Stimulated activated memory B cell treated with anti-CD40 and anti-IgM and Interleukin-4, amounts not matched to agents 10 μg/mL and 1 μg/mL and 100 μg/mL, for 72 hours (primary cell): ENCODE measurements around the gene MFN2.
A peak's percentile ranks its signal among the peaks of the same experiment; 100 is the strongest.

Experiments used
- ATAC-seq: fragments of 150-1000 bp; cut with Tn5 transposase; 2 replicates; pipeline ENCODE4 v1.10.0; 2021
- H3K27ac Mint-ChIP-seq: one replicate; pipeline ENCODE4 v1.8.0; 2022; ENCODE audit warnings: mild to moderate bottlenecking, mixed read lengths
- H3K27me3 Mint-ChIP-seq: one replicate; pipeline ENCODE4 v1.8.0; 2022; ENCODE audit warnings: mixed read lengths
- H3K36me3 Mint-ChIP-seq: one replicate; pipeline ENCODE4 v1.8.0; 2022; ENCODE audit warnings: mixed read lengths
- H3K4me1 Mint-ChIP-seq: one replicate; pipeline ENCODE4 v1.8.0; 2022; ENCODE audit warnings: mixed read lengths
- H3K4me3 Mint-ChIP-seq: one replicate; pipeline ENCODE4 v1.8.0; 2022; ENCODE audit warnings: mild to moderate bottlenecking, moderate library complexity, mixed read lengths
- H3K9me3 Mint-ChIP-seq: one replicate; pipeline ENCODE4 v1.8.0; 2022; ENCODE audit warnings: mixed read lengths

MFN2 gene

GRCh38 chr1:11948822-11949458 is 31.3 kb upstream of the MFN2 start:
- H3K4me3 Mint-ChIP-seq, result no peak overlapping the region
- H3K9me3 Mint-ChIP-seq, result no peaks in the 10 kb centered on the region
- no peaks in the 10 kb centered on the region for H3K4me1 Mint-ChIP-seq
- H3K27ac Mint-ChIP-seq, result no peak overlapping the region
- H3K36me3 Mint-ChIP-seq, result peaks cover 24% of the 10 kb centered on the region
- no peaks in the 10 kb centered on the region for H3K27me3 Mint-ChIP-seq
- no peak for ATAC-seq

GRCh38 chr1:11951901-11952300 is 28.3 kb upstream of the MFN2 start:
- peaks cover 29% of the 10 kb centered on the region for H3K36me3 Mint-ChIP-seq
- H3K4me1 Mint-ChIP-seq, result no peaks in the 10 kb centered on the region
- H3K27me3 Mint-ChIP-seq, result no peaks in the 10 kb centered on the region
- no peak for ATAC-seq
- H3K9me3 Mint-ChIP-seq, result no peaks in the 10 kb centered on the region
- H3K4me3 Mint-ChIP-seq, result no peak overlapping the region
- no peak overlapping the region for H3K27ac Mint-ChIP-seq

GRCh38 chr1:11952455-11953109 is 27.7 kb upstream of the MFN2 start:
- H3K36me3 Mint-ChIP-seq, result peaks cover 29% of the 10 kb centered on the region
- no peaks in the 10 kb centered on the region for H3K9me3 Mint-ChIP-seq
- H3K4me3 Mint-ChIP-seq, result no peak overlapping the region
- no peak overlapping the region for H3K27ac Mint-ChIP-seq
- H3K27me3 Mint-ChIP-seq, result no peaks in the 10 kb centered on the region
- H3K4me1 Mint-ChIP-seq, result no peaks in the 10 kb centered on the region
- ATAC-seq, result no peak

GRCh38 chr1:11955221-11955620 is 25.0 kb upstream of the MFN2 start:
- Mint-ChIP-seq H3K9me3 (no peaks in the 10 kb centered on the region), H3K27me3 (no peaks in the 10 kb centered on the region)
- no peak for ATAC-seq

GRCh38 chr1:11957398-11957797 is 22.8 kb upstream of the MFN2 start:
- H3K36me3 Mint-ChIP-seq, result peaks cover 13% of the 10 kb centered on the region
- H3K27ac Mint-ChIP-seq, result no peak overlapping the region
- ATAC-seq, result no peak
- H3K27me3 Mint-ChIP-seq, result no peaks in the 10 kb centered on the region
- no peaks in the 10 kb centered on the region for H3K9me3 Mint-ChIP-seq
- H3K4me3 Mint-ChIP-seq, result no peak overlapping the region
- no peaks in the 10 kb centered on the region for H3K4me1 Mint-ChIP-seq

More at GRCh38 chr1:11955221-11955620, 25.0 kb upstream of the MFN2 start:
- H3K4me3 Mint-ChIP-seq, result no peak overlapping the region
- H3K36me3 Mint-ChIP-seq, result peaks cover 18% of the 10 kb centered on the region
- H3K4me1 Mint-ChIP-seq, result no peaks in the 10 kb centered on the region
- no peak overlapping the region for H3K27ac Mint-ChIP-seq

GRCh38 chr1:11957897-11958296 is 22.3 kb upstream of the MFN2 start:
- no peak overlapping the region for H3K27ac Mint-ChIP-seq
- H3K9me3 Mint-ChIP-seq, result no peaks in the 10 kb centered on the region
- peaks cover 13% of the 10 kb centered on the region for H3K36me3 Mint-ChIP-seq
- H3K27me3 Mint-ChIP-seq, result no peaks in the 10 kb centered on the region
- H3K4me1 Mint-ChIP-seq, result no peaks in the 10 kb centered on the region
- ATAC-seq, result no peak
- H3K4me3 Mint-ChIP-seq, result no peak overlapping the region

GRCh38 chr1:11960276-11960675 is 20.0 kb upstream of the MFN2 start:
- no peak for ATAC-seq
- H3K4me3 Mint-ChIP-seq, result no peak overlapping the region
- H3K27ac Mint-ChIP-seq, result no peak overlapping the region
- H3K27me3 Mint-ChIP-seq, result no peaks in the 10 kb centered on the region
- H3K4me1 Mint-ChIP-seq, result no peaks in the 10 kb centered on the region
- peaks cover 28% of the 10 kb centered on the region for H3K36me3 Mint-ChIP-seq
- H3K9me3 Mint-ChIP-seq, result no peaks in the 10 kb centered on the region

GRCh38 chr1:11960715-11961114 is 19.5 kb upstream of the MFN2 start:
- Mint-ChIP-seq H3K4me3 (no peak overlapping the region), H3K36me3 (peaks cover 30% of the 10 kb centered on the region), H3K27me3 (no peaks in the 10 kb centered on the region), H3K4me1 (no peaks in the 10 kb centered on the region), H3K27ac (no peak overlapping the region), H3K9me3 (no peaks in the 10 kb centered on the region)
- ATAC-seq, result no peak

GRCh38 chr1:11961230-11961629 is 19.0 kb upstream of the MFN2 start:
- no peak for ATAC-seq
- H3K4me1 Mint-ChIP-seq, result no peaks in the 10 kb centered on the region
- H3K27ac Mint-ChIP-seq, result no peak overlapping the region
- peaks cover 30% of the 10 kb centered on the region for H3K36me3 Mint-ChIP-seq
- H3K4me3 Mint-ChIP-seq, result no peak overlapping the region
- H3K27me3 Mint-ChIP-seq, result no peaks in the 10 kb centered on the region
- no peaks in the 10 kb centered on the region for H3K9me3 Mint-ChIP-seq

- H3K27ac Mint-ChIP-seq, result no peak overlapping the region
- no peak for ATAC-seq
- H3K36me3 Mint-ChIP-seq, result peaks cover 30% of the 10 kb centered on the region
- peaks cover 9% of the 10 kb centered on the region for H3K4me1 Mint-ChIP-seq
- no peaks in the 10 kb centered on the region for H3K27me3 Mint-ChIP-seq
- no peak overlapping the region for H3K4me3 Mint-ChIP-seq
- no peaks in the 10 kb centered on the region for H3K9me3 Mint-ChIP-seq
These were observed 16.6 kb upstream of the MFN2 start for GRCh38 chr1:11963622-11964021.

- Mint-ChIP-seq H3K27me3 (no peaks in the 10 kb centered on the region), H3K9me3 (no peaks in the 10 kb centered on the region), H3K27ac (no peak overlapping the region), H3K36me3 (peaks cover 30% of the 10 kb centered on the region), H3K4me1 (peaks cover 9% of the 10 kb centered on the region), H3K4me3 (no peak overlapping the region)
- ATAC-seq, result no peak
These were observed 15.6 kb upstream of the MFN2 start for GRCh38 chr1:11964656-11965055.

- H3K9me3 Mint-ChIP-seq, result no peaks in the 10 kb centered on the region
- H3K4me1 Mint-ChIP-seq, result peaks cover 9% of the 10 kb centered on the region
- peak; percentile 85 for ATAC-seq
- H3K4me3 Mint-ChIP-seq, result no peak overlapping the region
- H3K27ac Mint-ChIP-seq, result peak overlapping the region; percentile 26
- H3K27me3 Mint-ChIP-seq, result no peaks in the 10 kb centered on the region
- H3K36me3 Mint-ChIP-seq, result peaks cover 25% of the 10 kb centered on the region
These were observed 13.2 kb upstream of the MFN2 start for GRCh38 chr1:11967028-11967547.

- Mint-ChIP-seq H3K27me3 (no peaks in the 10 kb centered on the region), H3K36me3 (peaks cover 28% of the 10 kb centered on the region), H3K4me3 (no peak overlapping the region), H3K27ac (no peak overlapping the region), H3K4me1 (peaks cover 20% of the 10 kb centered on the region), H3K9me3 (no peaks in the 10 kb centered on the region)
- no peak for ATAC-seq
These were observed 9.6 kb upstream of the MFN2 start for GRCh38 chr1:11970441-11971185.

GRCh38 chr1:11977625-11978024 is 2.6 kb upstream of the MFN2 start:
- H3K4me1 Mint-ChIP-seq, result peaks cover 40% of the 10 kb centered on the region
- no peaks in the 10 kb centered on the region for H3K27me3 Mint-ChIP-seq
- no peaks in the 10 kb centered on the region for H3K9me3 Mint-ChIP-seq
- H3K4me3 Mint-ChIP-seq, result no peak overlapping the region
- no peak for ATAC-seq
- peaks cover 29% of the 10 kb centered on the region for H3K36me3 Mint-ChIP-seq
- no peak overlapping the region for H3K27ac Mint-ChIP-seq

- Mint-ChIP-seq H3K36me3 (peaks cover 30% of the 10 kb centered on the region), H3K27ac (no peak overlapping the region), H3K4me1 (peaks cover 41% of the 10 kb centered on the region), H3K4me3 (no peak overlapping the region), H3K27me3 (no peaks in the 10 kb centered on the region), H3K9me3 (no peaks in the 10 kb centered on the region)
- no peak for ATAC-seq
These were observed 1.9 kb upstream of the MFN2 start for GRCh38 chr1:11978301-11978700.
